NCI-H446 treated with DMSO at 0.1 percent for 48 hours (cell line): ENCODE data around the gene RTN4RL2.
A peak's percentile ranks its signal among the peaks of the same experiment; 100 is the strongest.

Source experiments
- DNase-seq: peaks from one replicate; lab custom pipeline; 2025; lab: John Stamatoyannopoulos, UW

RTN4RL2 gene

GRCh38 chr11:57481315-57481714 is 21.0 kb downstream of the RTN4RL2 start:
- DNase-seq = no peak

- DNase-seq = no peak
These were observed 21.8 kb downstream of the RTN4RL2 start for GRCh38 chr11:57481915-57482781.

- peak; percentile 43 for DNase-seq
These were observed 22.6 kb downstream of the RTN4RL2 start for GRCh38 chr11:57482782-57483561.

- DNase-seq = no peak
These were observed 23.2 kb downstream of the RTN4RL2 start for GRCh38 chr11:57483562-57483918.

- DNase-seq = no peak
These were observed 23.9 kb downstream of the RTN4RL2 start for GRCh38 chr11:57484141-57484710.

GRCh38 chr11:57485217-57485990 is 25.1 kb downstream of the RTN4RL2 start:
- no peak for DNase-seq

GRCh38 chr11:57487021-57487778 is 26.9 kb downstream of the RTN4RL2 start:
- no peak for DNase-seq

GRCh38 chr11:57487920-57488659 is 27.8 kb downstream of the RTN4RL2 start:
- no peak for DNase-seq

- DNase-seq = no peak
These were observed 30.3 kb downstream of the RTN4RL2 start for GRCh38 chr11:57490456-57491248.

- no peak for DNase-seq
These were observed 31.2 kb downstream of the RTN4RL2 start for GRCh38 chr11:57491371-57492061.

GRCh38 chr11:57493507-57494503 is 33.5 kb downstream of the RTN4RL2 start:
- no peak for DNase-seq

GRCh38 chr11:57496109-57496820 is 35.9 kb downstream of the RTN4RL2 start:
- no peak for DNase-seq

GRCh38 chr11:57497303-57498247 is 37.2 kb downstream of the RTN4RL2 start:
- no peak for DNase-seq

- no peak for DNase-seq
These were observed 38.2 kb downstream of the RTN4RL2 start for GRCh38 chr11:57498540-57498939.

GRCh38 chr11:57499413-57499982 is 39.2 kb downstream of the RTN4RL2 start:
- peak; percentile 78 for DNase-seq

- DNase-seq = no peak
These were observed 39.7 kb downstream of the RTN4RL2 start for GRCh38 chr11:57499983-57500461.
